A673 (cell line): ENCODE data around the gene CCDC69.
"Not testable (repeated sequence)": the region's sequence is repeated elsewhere in the genome, so short reads cannot be mapped to it uniquely, and the experiment has no call there.

Source experiments
- CTCF ChIP-seq: fragments of 300-800, 200-600 bp; sonication (generic); conservative IDR thresholded peaks from 2 replicates; pipeline ENCODE4 v1.5.1; 2017; ENCODE audit warnings: low read depth, mild to moderate bottlenecking, antibody characterized with exemption, low read length, moderate library complexity, mixed read lengths
- EZH2 ChIP-seq: fragments of 200-600 bp; sonication (generic); IDR thresholded peaks from 2 replicates; pipeline ENCODE4 v1.6.1; 2017; ENCODE audit warnings: borderline replicate concordance, low read depth, mild to moderate bottlenecking, mixed read lengths, antibody characterized with exemption, low read length; ENCODE audit not compliant: poor library complexity, severe bottlenecking

DNA sequence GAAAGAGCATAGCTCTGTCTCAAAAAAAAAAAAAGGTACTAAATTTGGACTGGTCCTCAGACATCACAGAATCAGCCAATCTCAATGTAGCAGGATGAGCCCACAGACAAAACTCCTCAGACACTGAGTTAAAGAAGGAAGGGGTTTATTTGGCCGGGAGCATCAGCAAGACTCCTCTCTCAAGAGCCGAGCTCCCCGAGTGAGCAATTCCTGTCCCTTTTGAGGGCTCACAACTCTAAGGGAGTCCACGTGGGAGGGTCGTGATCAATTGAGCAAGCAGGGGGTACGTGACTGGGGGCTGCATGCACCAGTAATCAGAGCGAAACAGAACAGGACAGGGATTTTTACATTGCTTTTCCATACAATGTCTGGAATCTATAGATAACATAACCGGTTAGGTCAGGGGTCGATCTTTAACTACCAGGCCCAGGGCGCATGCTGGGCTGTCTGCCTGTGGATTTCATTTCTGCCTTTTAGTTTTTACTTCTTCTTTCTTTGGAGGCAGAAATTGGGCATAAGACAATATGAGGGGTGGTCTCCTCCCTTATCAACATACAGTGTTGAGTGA lies 16.5 kb upstream of the CCDC69 start:
- TF ChIP-seq CTCF, EZH2: not testable (repeated sequence)
